Mucosa of descending colon (tissue), 3 donors: Measurements from ENCODE around the gene KRT1. TPM values are rescaled to one million over a fixed set of nuclear protein-coding genes. Genes with fewer than 3 reads are reported as not detected.

Experiments
- ATAC-seq: fragments of 200-7000 bp; cut with Tn5 transposase; one replicate; pipeline ENCODE4 v1.9.1; 2020; ENCODE audit warnings: mild to moderate bottlenecking, moderate library complexity
- DNase-seq, 3 donors: peaks; one replicate each; pipeline ENCODE4 v3.0.0-alpha.2; 2020
- H3K36me3 ChIP-seq: fragments of 200-600 bp; one replicate; pipeline ENCODE4 v1.8.0; 2021; ENCODE audit warnings: low read depth, mild to moderate bottlenecking
- H3K4me1 ChIP-seq: fragments of 200-600 bp; one replicate; pipeline ENCODE4 v1.8.0; 2021; ENCODE audit warnings: low read depth, mild to moderate bottlenecking
- H3K4me3 ChIP-seq: fragments of 200-600 bp; one replicate; pipeline ENCODE4 v1.8.0; 2021; ENCODE audit warnings: mild to moderate bottlenecking
- H3K9me3 ChIP-seq: fragments of 200-600 bp; one replicate; pipeline ENCODE4 v1.8.0; 2021; ENCODE audit warnings: mild to moderate bottlenecking
- intact Hi-C, 2 donors: fragments of 100-400 bp; cut with DNase I in 1 of 2; cut with micrococcal nuclease in 1 of 2; formaldehyde crosslinking; loops; one replicate each; pipeline versions ENCODE4 v1.11.0 to v1.11.1; 2022; cut with DNase I, micrococcal nuclease
- total RNA-seq, 3 donors: library from RNA; stranded (reverse); fragmentation: NEBNext Ultra II Directional in 2 of 3; extraction: Animal tissue kit (Norgen Biotek cat#: 25700) in 2 of 3; gene quantifications; one replicate each; pipeline versions ENCODE4 v1.2.1 to v1.2.4, GENCODE V29; 2021 to 2023
- TF ChIP-seq, protein P1 (sequence below): fragments of 200-600 bp; IDR thresholded peaks from one replicate; pipeline ENCODE4 v1.8.0; 2022; ENCODE audit warnings: antibody characterized with exemption, mild to moderate bottlenecking
- donor health status: DM: no; HTN: no; CAD: no; lungs with moderate emphysema.
- donor health status: DM: no; HTN: no; CAD: no.
- donor health status: DM: no; HTN: yes; CAD: no.

The KRT1 gene
- total RNA-seq, 3 donors from 2014 or later = 0.35 to 0.89 (median 0.38) TPM

DNA sequence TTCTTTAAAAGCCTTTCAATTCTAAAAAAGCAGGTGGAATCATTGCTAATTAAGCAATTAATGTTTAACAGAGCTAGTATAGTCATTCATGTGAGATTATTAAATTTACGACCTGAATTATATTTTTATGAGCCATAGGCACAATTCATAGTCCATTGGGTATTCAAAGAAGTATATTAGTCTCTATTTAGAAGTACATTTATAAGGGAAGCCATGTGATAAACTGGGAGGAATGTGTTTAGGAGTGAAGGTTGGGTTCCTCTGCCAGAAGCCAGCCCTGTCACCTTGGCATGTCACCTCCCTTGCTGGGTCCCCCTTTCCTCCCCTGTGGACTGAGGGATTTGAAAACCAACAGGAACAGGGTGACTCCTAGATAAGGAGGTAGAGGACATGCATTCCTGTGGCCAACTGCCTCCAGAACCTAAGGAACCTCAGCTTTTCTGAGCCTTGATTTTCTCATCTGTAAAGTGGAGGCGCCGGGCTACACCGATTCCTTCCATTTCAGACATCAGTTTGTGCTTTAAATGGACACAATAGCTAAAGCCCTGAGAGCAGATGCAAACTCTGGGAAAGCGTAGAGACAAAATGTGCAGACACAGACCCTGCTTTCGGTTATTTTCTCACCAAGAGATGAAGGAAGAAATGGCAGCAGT is 22.8 kb downstream of the KRT1 start:
- no peak for ATAC-seq
- Histone ChIP-seq H3K36me3 (no peaks in the 10 kb centered on the region), H3K4me1 (no peaks in the 10 kb centered on the region), H3K9me3 (no peaks in the 10 kb centered on the region), H3K4me3 (no peak overlapping the region)
- no peak for DNase-seq
- intact Hi-C loops = no loop called here
- TF ChIP-seq, protein P1, sequence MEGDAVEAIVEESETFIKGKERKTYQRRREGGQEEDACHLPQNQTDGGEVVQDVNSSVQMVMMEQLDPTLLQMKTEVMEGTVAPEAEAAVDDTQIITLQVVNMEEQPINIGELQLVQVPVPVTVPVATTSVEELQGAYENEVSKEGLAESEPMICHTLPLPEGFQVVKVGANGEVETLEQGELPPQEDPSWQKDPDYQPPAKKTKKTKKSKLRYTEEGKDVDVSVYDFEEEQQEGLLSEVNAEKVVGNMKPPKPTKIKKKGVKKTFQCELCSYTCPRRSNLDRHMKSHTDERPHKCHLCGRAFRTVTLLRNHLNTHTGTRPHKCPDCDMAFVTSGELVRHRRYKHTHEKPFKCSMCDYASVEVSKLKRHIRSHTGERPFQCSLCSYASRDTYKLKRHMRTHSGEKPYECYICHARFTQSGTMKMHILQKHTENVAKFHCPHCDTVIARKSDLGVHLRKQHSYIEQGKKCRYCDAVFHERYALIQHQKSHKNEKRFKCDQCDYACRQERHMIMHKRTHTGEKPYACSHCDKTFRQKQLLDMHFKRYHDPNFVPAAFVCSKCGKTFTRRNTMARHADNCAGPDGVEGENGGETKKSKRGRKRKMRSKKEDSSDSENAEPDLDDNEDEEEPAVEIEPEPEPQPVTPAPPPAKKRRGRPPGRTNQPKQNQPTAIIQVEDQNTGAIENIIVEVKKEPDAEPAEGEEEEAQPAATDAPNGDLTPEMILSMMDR = no peak

DNA sequence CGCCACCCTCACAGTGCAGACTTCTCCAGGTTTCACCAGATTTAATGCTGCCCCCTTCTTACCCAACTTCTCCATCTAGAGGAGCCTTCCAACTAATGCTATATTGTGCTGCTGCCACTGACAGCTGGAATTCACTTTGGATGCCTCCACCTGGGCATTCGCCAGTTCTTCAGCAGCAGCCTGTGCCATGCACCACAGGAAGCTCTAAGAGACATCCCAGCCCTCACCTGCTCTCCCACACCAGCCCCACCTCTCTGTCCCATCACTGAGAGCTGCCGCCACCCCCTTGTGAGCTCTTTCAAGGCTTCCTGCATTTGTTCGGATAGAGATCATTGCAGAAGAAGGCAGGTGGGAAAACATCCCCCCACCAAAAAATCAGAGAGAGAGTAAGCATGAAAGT is 23.6 kb downstream of the KRT1 start:
- Histone ChIP-seq H3K4me3 (no peak overlapping the region), H3K4me1 (no peaks in the 10 kb centered on the region), H3K9me3 (no peaks in the 10 kb centered on the region), H3K36me3 (no peaks in the 10 kb centered on the region)
- DNase-seq = no peak
- TF ChIP-seq, protein P1 = no peak
- no peak for ATAC-seq
- intact Hi-C loops = no loop called here

DNA sequence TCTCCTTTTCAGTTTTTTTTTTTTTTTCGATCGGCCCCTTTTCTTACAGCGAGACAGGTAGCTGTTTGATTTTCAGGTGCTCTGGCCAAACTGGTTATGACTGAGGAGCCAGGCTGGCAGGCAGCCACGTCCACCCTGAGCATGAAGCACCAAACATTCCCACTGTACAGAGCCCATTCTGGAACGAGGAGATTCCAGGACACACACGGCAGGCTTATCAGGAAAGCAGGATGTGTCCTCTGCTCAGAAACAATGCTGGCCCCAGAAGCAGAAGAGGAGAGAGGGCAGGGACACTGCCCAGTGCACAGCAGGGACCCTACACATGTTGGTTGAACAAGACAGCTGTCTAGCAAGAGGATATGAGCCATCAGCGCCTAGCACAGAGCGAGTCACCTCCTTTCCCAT is 24.5 kb downstream of the KRT1 start:
- H3K9me3 ChIP-seq = no peaks in the 10 kb centered on the region
- no peak for DNase-seq
- intact Hi-C loops = no loop called here
- H3K4me1 ChIP-seq = no peaks in the 10 kb centered on the region
- H3K4me3 ChIP-seq = no peak overlapping the region
- ATAC-seq = no peak
- TF ChIP-seq, protein P1 = no peak
- no peaks in the 10 kb centered on the region for H3K36me3 ChIP-seq

DNA sequence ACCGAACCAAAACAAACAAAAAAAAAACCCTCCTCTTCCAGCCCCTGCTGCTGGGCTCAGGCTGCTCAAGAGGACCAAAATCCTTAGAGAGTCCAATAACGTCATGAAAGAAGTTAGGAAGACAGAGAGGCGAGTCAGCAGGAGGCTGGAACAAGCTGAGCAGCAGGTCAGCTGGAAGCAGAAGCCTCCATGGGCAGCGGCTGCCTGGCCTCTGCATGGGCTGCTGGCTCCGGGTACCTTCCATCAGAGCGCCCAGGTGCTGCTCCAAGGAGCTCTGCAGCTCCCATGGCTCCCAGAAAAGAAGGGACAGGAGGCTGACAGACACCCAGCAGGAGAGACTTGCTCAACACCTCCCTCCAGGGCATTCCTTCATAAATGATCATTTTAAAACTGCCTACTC is 25.0 kb downstream of the KRT1 start:
- no peaks in the 10 kb centered on the region for H3K9me3 ChIP-seq
- TF ChIP-seq, protein P1 = no peak
- ATAC-seq (no peak), DNase-seq (no peak)
- intact Hi-C loops = no loop called here
- H3K36me3 ChIP-seq = no peaks in the 10 kb centered on the region
- H3K4me1 ChIP-seq = peaks cover 5% of the 10 kb centered on the region
- H3K4me3 ChIP-seq = no peak overlapping the region

DNA sequence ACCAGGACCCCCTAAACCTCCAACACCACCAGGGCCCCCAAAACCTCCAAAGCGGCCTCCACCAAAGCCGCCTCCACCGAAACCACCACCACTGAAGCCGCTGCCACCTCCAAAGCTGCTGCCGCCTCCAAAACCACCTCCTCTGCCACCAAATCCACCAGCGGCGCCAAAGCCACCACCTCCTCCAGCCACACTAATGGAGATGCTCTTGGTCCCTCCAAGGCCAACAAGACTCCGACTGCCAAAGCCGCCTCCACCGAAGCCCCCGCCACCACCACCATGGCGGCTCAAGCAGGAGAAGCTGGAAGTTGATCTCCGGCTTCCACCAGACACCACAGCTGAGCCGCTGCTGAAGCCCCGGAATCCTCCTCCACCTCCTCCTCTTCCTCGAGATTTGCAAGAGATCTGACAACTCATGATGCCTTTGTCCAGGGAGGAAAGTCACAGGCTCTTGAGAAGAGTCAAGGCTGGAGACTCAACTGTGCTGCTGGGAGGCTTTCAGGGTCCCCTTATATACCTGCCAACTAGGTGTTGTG is 28.4 kb downstream of the KRT1 start, which contains the start of gene KRT2:
TSS of gene KRT2 (minus strand) at position 486 of the 536 bp plus-strand sequence. CDS start at position 417, 69 bp downstream.
- Histone ChIP-seq H3K4me3 (no peak within 1 kb of the TSS), H3K36me3 (no peaks in the 10 kb centered on the region), H3K4me1 (peaks cover 6% of the 10 kb centered on the region), H3K9me3 (no peaks in the 10 kb centered on the region)
- DNase-seq = no peak
- intact Hi-C loops = no loop called here
- ATAC-seq = no peak
- TF ChIP-seq, protein P1 = no peak
